HG02798 (cell line): Measurements from ENCODE around the gene PHF14.
"Not testable (repeated sequence)": the region's sequence is repeated elsewhere in the genome, so short reads cannot be mapped to it uniquely, and the experiment has no call there.

Source experiments
- ATAC-seq: cut with Tn5 transposase; IDR thresholded peaks from one replicate; pipeline ENCODE4 v1.9.1; 2021; ENCODE audit warnings: mild to moderate bottlenecking; ENCODE audit not compliant: unreplicated experiment, poor library complexity

PHF14 gene, protein sequence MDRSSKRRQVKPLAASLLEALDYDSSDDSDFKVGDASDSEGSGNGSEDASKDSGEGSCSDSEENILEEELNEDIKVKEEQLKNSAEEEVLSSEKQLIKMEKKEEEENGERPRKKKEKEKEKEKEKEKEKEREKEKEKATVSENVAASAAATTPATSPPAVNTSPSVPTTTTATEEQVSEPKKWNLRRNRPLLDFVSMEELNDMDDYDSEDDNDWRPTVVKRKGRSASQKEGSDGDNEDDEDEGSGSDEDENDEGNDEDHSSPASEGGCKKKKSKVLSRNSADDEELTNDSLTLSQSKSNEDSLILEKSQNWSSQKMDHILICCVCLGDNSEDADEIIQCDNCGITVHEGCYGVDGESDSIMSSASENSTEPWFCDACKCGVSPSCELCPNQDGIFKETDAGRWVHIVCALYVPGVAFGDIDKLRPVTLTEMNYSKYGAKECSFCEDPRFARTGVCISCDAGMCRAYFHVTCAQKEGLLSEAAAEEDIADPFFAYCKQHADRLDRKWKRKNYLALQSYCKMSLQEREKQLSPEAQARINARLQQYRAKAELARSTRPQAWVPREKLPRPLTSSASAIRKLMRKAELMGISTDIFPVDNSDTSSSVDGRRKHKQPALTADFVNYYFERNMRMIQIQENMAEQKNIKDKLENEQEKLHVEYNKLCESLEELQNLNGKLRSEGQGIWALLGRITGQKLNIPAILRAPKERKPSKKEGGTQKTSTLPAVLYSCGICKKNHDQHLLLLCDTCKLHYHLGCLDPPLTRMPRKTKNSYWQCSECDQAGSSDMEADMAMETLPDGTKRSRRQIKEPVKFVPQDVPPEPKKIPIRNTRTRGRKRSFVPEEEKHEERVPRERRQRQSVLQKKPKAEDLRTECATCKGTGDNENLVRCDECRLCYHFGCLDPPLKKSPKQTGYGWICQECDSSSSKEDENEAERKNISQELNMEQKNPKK

GRCh38 chr7:10973061-10973941, at the start of gene PHF14:
PHF14 (plus strand) TSS chr7:10973872; CDS start chr7:10974324, 452 bp downstream.
- ATAC-seq, result peak; percentile 95

DNA sequence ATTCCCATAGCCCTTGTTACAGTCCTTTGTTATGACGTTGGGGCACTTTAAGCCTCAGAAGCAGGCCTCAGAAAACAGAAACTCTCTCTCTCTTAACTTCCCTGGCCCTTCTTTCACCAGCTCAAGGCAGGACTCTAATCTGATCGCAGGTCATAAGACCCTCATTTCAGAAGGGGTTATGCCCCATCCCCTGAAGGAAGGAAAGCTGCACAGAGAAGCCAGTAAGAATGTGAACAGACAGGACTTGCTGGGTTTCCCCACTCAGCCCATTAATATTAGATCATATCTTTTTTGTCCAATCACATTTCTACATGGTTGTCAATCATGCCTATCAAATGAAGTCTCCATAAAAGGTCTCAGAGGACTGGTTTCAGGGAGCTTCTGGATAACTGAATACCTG, 49.3 kb upstream of the PHF14 start:
- ATAC-seq, result no peak

GRCh38 chr7:10928203-10928602, 45.5 kb upstream of the PHF14 start:
- ATAC-seq, result not testable (repeated sequence)

GRCh38 chr7:10930551-10930950, 43.1 kb upstream of the PHF14 start:
- ATAC-seq, result no peak

- no peak for ATAC-seq
Observed at GRCh38 chr7:10931161-10931560, 42.5 kb upstream of the PHF14 start.

DNA sequence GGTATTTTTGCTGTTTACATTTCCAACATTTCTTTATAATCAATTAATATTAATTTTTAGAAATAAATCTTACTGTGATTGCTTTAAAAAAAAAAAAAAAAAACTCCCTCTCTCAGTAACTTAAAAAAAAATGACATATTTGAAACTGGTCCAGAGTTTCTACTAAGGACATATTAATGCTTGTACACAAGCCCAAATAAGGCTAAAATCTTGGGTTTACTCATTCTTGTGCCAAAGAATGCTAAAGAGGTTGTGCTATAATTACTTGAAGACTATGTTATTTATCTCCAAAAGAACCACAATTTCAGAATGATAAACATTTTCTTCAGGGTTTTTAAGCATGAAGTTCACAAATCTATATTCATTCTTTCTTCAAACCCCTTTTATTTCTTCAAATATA, 39.4 kb upstream of the PHF14 start:
- no peak for ATAC-seq

- ATAC-seq, result no peak
Observed at GRCh38 chr7:10939237-10939910, 34.3 kb upstream of the PHF14 start.

- peak; percentile 95 for ATAC-seq
Observed at GRCh38 chr7:10939911-10940703, 33.6 kb upstream of the PHF14 start.

- no peak for ATAC-seq
Observed at GRCh38 chr7:10940704-10941355, 32.8 kb upstream of the PHF14 start.

GRCh38 chr7:10950494-10950893, 23.2 kb upstream of the PHF14 start:
- ATAC-seq, result no peak

DNA sequence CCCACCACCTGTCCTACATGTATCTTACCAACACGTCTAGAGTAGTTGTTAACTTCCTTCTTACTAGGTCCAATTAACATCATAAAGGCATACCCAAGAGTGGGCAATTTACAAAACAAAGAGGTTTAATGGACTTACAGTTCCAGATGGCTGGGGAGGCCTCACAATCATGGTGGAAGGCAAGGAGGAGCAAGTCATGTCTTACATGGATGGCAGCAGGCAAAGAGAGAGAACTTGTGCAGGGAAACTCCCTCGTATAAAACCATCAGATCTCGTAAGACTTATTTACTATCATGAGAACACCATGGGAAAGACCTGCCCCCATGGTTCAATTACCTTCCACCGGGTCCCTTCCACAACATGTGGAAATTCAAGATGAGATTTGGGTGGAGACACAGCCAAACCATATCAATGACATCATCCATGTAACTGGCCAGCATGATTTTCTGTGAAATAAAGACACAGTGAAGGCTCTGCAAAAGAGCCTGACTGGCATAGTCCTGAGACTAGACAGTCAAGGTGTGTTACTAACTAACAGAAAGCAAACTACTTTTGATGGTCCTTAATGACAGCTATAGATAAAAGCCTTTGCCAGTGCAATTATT, 22.6 kb upstream of the PHF14 start:
- not testable (repeated sequence) for ATAC-seq

GRCh38 chr7:10952588-10952987, 21.1 kb upstream of the PHF14 start:
- ATAC-seq, result no peak

DNA sequence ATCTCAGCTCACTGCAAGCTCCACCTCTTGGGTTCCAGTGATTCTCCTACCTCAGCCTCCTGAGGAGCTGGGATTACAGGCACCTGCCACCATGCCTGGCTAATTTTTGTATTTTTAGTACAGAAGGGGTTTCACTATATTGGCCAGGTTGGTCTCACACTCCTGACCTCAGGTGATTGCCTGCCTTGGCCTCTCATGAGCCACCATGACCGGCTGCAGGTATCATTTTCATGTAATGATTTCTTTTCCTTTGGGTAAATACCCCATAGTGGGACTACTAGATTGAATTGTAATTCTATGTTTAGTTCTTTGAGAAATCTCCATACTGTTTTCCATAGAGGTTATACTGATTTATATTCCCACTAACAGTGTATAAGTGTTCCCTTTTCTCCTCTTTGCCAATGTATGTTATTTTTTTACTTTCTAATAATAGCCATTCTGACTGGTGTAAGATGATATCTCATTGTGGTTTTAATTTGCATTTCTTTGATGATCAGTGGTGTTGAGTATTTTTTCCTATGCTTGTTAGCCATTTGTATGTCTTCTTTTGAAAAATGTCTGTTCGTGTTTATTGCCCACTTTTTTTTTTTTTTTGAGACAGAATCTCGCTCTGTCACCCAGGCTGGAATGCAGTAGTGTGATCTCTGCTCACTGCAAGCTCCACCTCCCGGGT, 20.5 kb upstream of the PHF14 start:
- peak; percentile 67 for ATAC-seq

GRCh38 chr7:10956528-10956927, 17.1 kb upstream of the PHF14 start:
- ATAC-seq, result no peak

GRCh38 chr7:10960242-10960641, 13.4 kb upstream of the PHF14 start:
- not testable (repeated sequence) for ATAC-seq

GRCh38 chr7:10965016-10965415, 8.7 kb upstream of the PHF14 start:
- ATAC-seq, result not testable (repeated sequence)

DNA sequence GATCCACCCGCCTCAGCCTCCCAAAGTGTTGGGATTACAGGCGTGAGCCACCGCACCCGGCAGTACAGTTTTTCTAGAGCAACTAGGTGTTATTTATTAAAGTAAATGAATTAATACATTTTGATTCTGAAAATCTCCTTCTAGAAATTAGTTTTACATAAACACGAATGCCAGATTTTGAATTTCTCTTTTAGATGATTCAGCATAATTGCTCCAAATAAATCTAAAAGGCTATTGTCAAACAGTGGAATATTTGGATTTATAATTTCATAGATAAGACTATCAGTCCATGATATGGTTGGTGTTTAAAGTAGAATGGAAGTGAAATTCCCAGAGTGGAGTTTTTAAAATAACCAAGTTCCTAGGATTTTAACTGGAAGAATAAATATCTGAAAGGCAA, 1.5 kb upstream of the PHF14 start:
- ATAC-seq, result no peak
